GM12872 (cell line): ENCODE measurements around the gene FAM163B.
A peak's percentile ranks its signal among the peaks of the same experiment; 100 is the strongest.

Source experiments
- CTCF ChIP-seq: IDR thresholded peaks from 3 replicates; pipeline ENCODE4 v1.5.1; 2011; ENCODE audit warnings: low read depth, mild to moderate bottlenecking, low read length, moderate library complexity; ENCODE audit not compliant: insufficient read depth

FAM163B gene

GRCh38 chr9:133540698-133541025 lies 68.5 kb downstream of the FAM163B start:
- peak; percentile 37; the same call in 2 of the 3 replicates for TF ChIP-seq CTCF

- TF ChIP-seq CTCF = no peak
Observed at GRCh38 chr9:133539991-133540697, 69.0 kb downstream of the FAM163B start.

- no peak for TF ChIP-seq CTCF
Observed at GRCh38 chr9:133538851-133539833, 70.0 kb downstream of the FAM163B start.

GRCh38 chr9:133538176-133538575 lies 71.0 kb downstream of the FAM163B start:
- no peak for TF ChIP-seq CTCF

DNA sequence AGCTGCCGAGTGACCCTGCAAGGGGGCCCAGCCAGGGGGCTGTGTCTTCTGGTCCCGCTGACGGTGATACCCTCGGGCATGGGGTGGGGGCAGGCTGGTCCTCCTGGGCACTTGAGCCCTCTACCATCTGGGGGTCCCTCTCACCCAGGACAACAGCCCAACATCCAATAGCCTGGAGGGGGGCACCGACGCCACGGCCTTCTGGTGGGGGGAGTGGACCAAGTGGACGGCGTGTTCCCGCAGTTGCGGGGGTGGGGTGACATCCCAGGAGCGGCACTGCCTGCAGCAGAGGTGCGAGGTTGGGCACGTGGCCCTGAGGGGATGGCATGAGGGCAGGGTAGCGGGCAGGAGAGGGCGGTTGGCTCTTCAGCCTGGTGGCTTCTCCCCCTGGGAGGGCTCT lies 71.9 kb downstream of the FAM163B start:
- TF ChIP-seq CTCF = no peak

DNA sequence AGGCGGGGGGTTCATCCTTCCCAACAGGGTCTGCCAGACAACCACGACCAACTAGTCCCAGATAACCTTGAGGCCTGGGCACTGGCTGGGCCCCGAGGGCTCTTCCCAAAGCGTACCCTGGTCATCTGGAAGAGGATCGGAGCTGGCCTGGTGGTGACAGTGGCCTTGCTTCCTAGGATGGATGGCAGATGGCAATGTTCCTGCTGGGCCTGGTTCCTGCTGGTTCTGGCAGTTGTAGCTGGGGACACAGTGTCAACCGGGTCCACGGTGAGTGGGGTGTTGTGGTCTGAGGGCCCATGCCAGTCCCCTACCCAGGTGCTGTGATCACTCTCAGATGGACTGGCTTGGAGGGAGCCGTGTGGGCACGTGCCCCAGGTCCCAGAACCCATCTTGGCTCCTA lies 72.7 kb downstream of the FAM163B start:
- no peak for TF ChIP-seq CTCF

DNA sequence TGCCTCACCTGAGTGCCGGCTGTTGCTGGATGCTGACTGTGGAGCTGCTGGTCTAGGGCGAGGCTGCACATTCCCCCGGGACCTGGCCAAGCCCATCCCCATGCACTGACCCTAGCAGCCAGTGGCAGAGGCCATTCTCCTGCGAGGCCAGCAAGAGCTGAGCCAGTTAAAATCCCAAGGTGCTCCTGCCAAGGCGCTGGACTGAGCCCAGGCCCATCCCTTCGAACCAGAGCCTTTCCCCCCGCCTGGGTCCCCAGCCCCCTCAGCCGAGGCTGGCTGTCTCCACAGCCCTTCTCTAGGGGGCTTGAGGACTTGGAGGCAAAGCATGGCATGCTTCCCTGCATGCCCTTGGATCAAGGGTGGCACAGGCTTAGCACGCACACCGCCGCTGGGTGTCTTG lies 73.1 kb downstream of the FAM163B start:
- no peak for TF ChIP-seq CTCF
